ENCODE data around the gene ZNF697.

- TF ChIP-seq CTCF (IDR thresholded peaks at IDR 0.05; ENCODE audit: insufficient read depth, low read depth, low read length): no peak
- TF ChIP-seq EZH2 (IDR thresholded peaks at IDR 0.05; ENCODE audit: insufficient read depth, low read length): no peak
These were observed 24.9 kb downstream of the ZNF697 start for GRCh38 chr1:119623193-119623515.

All from astrocyte (in vitro differentiated cells and primary cell).